Measurements from ENCODE around the gene ZNF83.

GRCh38 chr19:52687684-52688083 lies 49.5 kb upstream of the ZNF83 start:
- TF ChIP-seq ZNF8 (CRISPR knock-in tag; IDR thresholded peaks at IDR 0.05) (no peak), ZFP30 (CRISPR knock-in tag; IDR thresholded peaks at IDR 0.05) (no peak), PPARA (CRISPR knock-in tag; IDR thresholded peaks at IDR 0.05; ENCODE audit: borderline replicate concordance) (no peak), GLIS3 (CRISPR knock-in tag; IDR thresholded peaks at IDR 0.05) (no peak), ZFP3 (CRISPR knock-in tag; IDR thresholded peaks at IDR 0.05) (no peak), BACH2 (CRISPR knock-in tag; IDR thresholded peaks at IDR 0.05; ENCODE audit: borderline replicate concordance) (no peak), RARB (CRISPR knock-in tag; IDR thresholded peaks at IDR 0.05) (no peak)
- TF ChIP-seq, protein P1, sequence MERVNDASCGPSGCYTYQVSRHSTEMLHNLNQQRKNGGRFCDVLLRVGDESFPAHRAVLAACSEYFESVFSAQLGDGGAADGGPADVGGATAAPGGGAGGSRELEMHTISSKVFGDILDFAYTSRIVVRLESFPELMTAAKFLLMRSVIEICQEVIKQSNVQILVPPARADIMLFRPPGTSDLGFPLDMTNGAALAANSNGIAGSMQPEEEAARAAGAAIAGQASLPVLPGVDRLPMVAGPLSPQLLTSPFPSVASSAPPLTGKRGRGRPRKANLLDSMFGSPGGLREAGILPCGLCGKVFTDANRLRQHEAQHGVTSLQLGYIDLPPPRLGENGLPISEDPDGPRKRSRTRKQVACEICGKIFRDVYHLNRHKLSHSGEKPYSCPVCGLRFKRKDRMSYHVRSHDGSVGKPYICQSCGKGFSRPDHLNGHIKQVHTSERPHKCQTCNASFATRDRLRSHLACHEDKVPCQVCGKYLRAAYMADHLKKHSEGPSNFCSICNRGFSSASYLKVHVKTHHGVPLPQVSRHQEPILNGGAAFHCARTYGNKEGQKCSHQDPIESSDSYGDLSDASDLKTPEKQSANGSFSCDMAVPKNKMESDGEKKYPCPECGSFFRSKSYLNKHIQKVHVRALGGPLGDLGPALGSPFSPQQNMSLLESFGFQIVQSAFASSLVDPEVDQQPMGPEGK (CRISPR knock-in tag; IDR thresholded peaks at IDR 0.05; ENCODE audit: borderline replicate concordance) = no peak
- TF ChIP-seq, protein P2, sequence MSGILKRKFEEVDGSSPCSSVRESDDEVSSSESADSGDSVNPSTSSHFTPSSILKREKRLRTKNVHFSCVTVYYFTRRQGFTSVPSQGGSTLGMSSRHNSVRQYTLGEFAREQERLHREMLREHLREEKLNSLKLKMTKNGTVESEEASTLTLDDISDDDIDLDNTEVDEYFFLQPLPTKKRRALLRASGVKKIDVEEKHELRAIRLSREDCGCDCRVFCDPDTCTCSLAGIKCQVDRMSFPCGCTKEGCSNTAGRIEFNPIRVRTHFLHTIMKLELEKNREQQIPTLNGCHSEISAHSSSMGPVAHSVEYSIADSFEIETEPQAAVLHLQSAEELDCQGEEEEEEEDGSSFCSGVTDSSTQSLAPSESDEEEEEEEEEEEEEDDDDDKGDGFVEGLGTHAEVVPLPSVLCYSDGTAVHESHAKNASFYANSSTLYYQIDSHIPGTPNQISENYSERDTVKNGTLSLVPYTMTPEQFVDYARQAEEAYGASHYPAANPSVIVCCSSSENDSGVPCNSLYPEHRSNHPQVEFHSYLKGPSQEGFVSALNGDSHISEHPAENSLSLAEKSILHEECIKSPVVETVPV (CRISPR knock-in tag; IDR thresholded peaks at IDR 0.05) = no peak
